Measurements from ENCODE around the gene ANKRD9. TPM values are rescaled to one million over a fixed set of nuclear protein-coding genes. Genes with fewer than 3 reads are reported as not detected.

ANKRD9 gene
- total RNA-seq, 1 experiment from 2014 or later: 29.8 TPM

DNA sequence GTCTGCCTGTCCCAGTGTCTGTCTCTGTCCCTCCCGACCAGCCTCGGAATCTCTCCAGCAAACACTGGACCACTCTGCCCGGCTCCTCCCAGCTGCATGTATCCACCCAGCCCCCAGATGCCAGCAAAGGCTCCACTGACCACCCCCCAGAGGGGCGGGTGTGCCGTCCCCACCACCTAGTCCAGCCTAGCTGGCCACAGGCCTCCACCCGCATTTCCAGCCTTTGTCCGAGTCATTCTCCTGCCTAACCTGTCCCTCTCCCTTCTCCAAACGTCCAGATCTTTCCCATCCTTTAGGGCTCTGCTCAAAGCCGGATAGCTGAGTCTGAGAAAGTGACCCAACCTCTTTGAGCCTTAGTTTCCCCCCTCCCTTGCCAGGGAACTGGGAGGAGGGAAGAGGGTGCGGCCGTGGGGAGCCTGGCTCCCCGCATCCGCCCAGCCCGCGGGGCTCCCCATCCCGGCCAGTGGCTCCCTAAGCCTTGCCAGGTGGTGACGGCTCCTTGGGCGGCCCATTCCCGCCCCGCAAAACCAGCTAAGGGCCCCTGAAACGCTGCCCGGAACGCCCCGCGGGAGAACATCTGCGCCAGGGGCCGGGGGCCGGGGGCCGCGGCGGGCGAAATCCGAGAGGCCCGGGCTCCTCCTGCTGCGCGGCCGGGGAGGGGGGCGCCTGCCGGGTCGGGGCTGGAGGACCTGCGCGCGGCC lies 34.6 kb upstream of the ANKRD9 start:
- H3K9me3 Mint-ChIP-seq: no peaks in the 10 kb centered on the region
- TF ChIP-seq, protein P1, sequence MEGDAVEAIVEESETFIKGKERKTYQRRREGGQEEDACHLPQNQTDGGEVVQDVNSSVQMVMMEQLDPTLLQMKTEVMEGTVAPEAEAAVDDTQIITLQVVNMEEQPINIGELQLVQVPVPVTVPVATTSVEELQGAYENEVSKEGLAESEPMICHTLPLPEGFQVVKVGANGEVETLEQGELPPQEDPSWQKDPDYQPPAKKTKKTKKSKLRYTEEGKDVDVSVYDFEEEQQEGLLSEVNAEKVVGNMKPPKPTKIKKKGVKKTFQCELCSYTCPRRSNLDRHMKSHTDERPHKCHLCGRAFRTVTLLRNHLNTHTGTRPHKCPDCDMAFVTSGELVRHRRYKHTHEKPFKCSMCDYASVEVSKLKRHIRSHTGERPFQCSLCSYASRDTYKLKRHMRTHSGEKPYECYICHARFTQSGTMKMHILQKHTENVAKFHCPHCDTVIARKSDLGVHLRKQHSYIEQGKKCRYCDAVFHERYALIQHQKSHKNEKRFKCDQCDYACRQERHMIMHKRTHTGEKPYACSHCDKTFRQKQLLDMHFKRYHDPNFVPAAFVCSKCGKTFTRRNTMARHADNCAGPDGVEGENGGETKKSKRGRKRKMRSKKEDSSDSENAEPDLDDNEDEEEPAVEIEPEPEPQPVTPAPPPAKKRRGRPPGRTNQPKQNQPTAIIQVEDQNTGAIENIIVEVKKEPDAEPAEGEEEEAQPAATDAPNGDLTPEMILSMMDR (conservative IDR thresholded peaks at IDR 0.05): no peak
- Histone ChIP-seq H2BK15ac (ENCODE audit: low read depth, low read length) (no peak overlapping the region), H2AK5ac (ENCODE audit: insufficient read length, low read length) (no peak overlapping the region), H2BK12ac (ENCODE audit: insufficient read length, low read depth, low read length) (no peak overlapping the region), H3K4ac (ENCODE audit: low read depth, low read length) (no peak overlapping the region), H3K14ac (ENCODE audit: insufficient read depth, low read length) (peak overlapping the region; percentile 53), H3K4me1 (ENCODE audit: insufficient read depth, low read length) (no peaks in the 10 kb centered on the region), H3K23me2 (ENCODE audit: insufficient read length, low read depth, low read length, poor library complexity, severe bottlenecking) (no peaks in the 10 kb centered on the region), H2BK120ac (ENCODE audit: low read depth, low read length, poor library complexity, severe bottlenecking) (no peak overlapping the region), H3K9me3 (ENCODE audit: control insufficient read depth, low read depth, low read length) (no peaks in the 10 kb centered on the region), H3K79me1 (ENCODE audit: insufficient read depth, low read depth, low read length, poor library complexity, severe bottlenecking) (no peaks in the 10 kb centered on the region), H3K56ac (ENCODE audit: insufficient read length, low read depth, low read length) (no peak overlapping the region), H2BK5ac (ENCODE audit: insufficient read length, low read length) (no peak overlapping the region), H3K4me2 (ENCODE audit: insufficient read depth, insufficient read length, low read length) (peak overlapping the region; percentile 7), H3K23ac (ENCODE audit: insufficient read length, low read depth, low read length) (no peak overlapping the region), H3K9ac (ENCODE audit: extremely low read depth, insufficient read length, low read length) (no peak overlapping the region), H2BK20ac (ENCODE audit: low read depth, low read length, poor library complexity, severe bottlenecking) (no peak overlapping the region), H4K20me1 (ENCODE audit: control insufficient read depth, insufficient read depth, insufficient read length) (no peaks in the 10 kb centered on the region), H3K27ac (ENCODE audit: insufficient read length, low read depth, low read length) (no peak overlapping the region), H4K5ac (ENCODE audit: insufficient read length, low read depth, low read length) (no peak overlapping the region), H3K79me2 (ENCODE audit: insufficient read depth, low read length) (no peaks in the 10 kb centered on the region), H3K18ac (ENCODE audit: insufficient read length, low read depth, low read length) (no peak overlapping the region), H3K27me3 (ENCODE audit: insufficient read depth, low read length) (no peaks in the 10 kb centered on the region), H3T11ph (ENCODE audit: low read length) (no peak overlapping the region), H2AFZ (ENCODE audit: low read length) (no peak overlapping the region), H4K91ac (ENCODE audit: insufficient read length, low read depth, low read length) (no peak overlapping the region), H4K8ac (replicated peaks; ENCODE audit: insufficient read length, low read depth, low read length) (no peak overlapping the region)
- H3K4me1 Mint-ChIP-seq: peaks cover 22 to 27% of the 10 kb centered on the region in 2 experiments
- no CpG with 5 or more reads among the region's 43 CpGs for WGBS (ENCODE audit: extremely low coverage, insufficient read length, low lambda C conversion rate)
- peak; percentile 53 for DNase-seq
- H3K36me3 Mint-ChIP-seq (ENCODE audit: insufficient read depth in 1 of 3, low read depth in 3 of 3): peaks cover 0 to 1% (median 0%) of the 10 kb centered on the region in 3 experiments; a peak in 1 of 7 replicates
- peak overlapping the region; percentile 4 to 15; a peak in 2 of 5 replicates for H3K4me3 Mint-ChIP-seq
- H3K27ac Mint-ChIP-seq: no peak overlapping the region
- H3K27me3 Mint-ChIP-seq (ENCODE audit: low read depth): peaks cover 16% of the 10 kb centered on the region

Data from H9 (cell line).